Right ventricle myocardium inferior (tissue), 1 donor: ENCODE measurements around the gene GREB1L. TPM values are rescaled to one million over a fixed set of nuclear protein-coding genes. Genes with fewer than 3 reads are reported as not detected.
"Not testable (repeated sequence)": the region's sequence is repeated elsewhere in the genome, so short reads cannot be mapped to it uniquely, and the experiment has no call there.

Experiments used
- ATAC-seq: fragments of 200-7000 bp; cut with Tn5 transposase; one replicate; pipeline ENCODE4 v1.9.1; 2020; ENCODE audit warnings: mild to moderate bottlenecking, moderate library complexity
- DNase-seq: peaks from one replicate; pipeline ENCODE4 v3.0.0; 2021; ENCODE audit errors: missing footprints
- intact Hi-C: fragments of 100-400 bp; cut with DNase I; formaldehyde crosslinking; loops from one replicate; pipeline ENCODE4 v1.11.0; 2022
- total RNA-seq: library from RNA; stranded (reverse); fragmentation: NEBNext Ultra II Directional; extraction: Animal tissue kit (Norgen Biotek cat#: 25700); gene quantifications from one replicate; pipeline ENCODE4 v1.2.1, GENCODE V29; 2021
- donor health status: DM: no; HTN: yes; CAD: no; lungs with severe emphysema.

Gene GREB1L
- total RNA-seq, 1 donor from 2014 or later = 6.4 TPM

DNA sequence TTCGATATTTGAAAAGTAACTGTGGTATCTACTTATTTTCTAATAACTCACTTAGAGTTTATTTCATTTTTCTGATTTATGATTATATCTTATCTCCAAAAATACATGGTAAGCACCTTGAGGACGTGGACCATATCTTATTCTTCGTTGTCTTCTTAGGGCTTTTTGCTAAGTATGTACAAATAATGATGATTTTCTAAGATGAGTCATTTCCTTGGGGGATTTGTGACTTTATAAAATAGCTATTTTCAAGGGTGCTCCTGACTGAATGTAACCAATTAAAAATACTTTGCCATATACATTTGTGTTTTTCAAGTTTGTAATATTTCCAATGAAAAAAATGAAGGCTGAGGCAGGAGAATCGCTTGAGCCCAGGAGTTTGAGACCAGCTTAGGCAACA lies 56.3 kb downstream of the GREB1L start:
- intact Hi-C loops = no loop called here
- DNase-seq = no peak
- no peak for ATAC-seq

DNA sequence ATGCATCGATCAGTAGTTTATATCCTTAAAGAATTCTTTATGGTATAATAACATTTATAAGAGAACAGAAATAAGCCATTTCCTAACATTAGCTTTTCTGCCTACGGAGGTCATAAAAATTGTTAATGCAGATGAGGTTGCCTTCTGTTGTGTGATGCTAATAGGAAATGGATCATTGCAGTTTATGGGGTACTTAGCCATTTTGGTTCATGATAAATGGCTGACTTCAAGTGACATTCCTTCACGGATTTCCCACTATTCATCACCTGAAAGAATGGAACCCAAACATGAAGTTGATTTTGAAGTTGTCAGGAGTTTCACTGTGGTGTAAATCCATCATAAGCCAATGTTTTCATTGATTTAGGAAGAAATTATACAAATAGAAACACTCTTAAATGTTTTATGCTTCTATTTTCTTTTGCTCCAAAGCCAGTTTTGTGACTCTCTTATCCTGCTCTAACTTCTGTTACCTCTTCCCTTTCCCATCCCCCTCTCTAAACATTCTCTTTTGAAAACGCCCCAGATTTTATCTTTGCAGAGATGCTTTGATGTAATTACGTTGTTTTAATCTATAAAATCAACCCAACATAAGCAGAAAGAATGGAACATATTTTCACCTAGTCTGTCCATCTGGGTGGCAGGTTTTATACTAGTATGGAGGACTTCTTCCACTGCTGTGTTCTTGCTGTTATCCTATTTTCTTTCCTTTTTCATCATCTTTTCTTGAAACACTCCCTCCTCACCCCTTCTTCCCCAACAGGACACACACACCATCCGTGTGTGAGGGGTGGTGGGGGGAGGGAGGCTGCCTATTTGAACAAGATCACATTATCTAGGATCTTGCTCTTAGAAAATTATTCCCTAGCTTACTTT lies 58.2 kb downstream of the GREB1L start:
- no peak for DNase-seq
- no peak for ATAC-seq
- intact Hi-C loops = no loop called here

DNA sequence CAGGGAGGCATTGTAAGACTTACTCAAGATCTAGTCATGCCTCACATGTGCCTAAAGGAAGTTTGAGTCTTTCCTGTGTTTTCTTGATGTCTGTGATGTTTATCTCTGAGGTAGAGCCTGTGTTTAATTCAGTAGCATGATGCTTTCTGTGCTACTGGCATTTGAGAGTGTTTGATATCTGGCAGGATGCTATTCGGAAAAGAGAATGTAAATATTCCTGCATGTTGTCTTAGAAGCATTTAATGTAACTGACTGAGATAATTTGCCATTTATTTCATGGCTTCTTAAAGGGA lies 58.8 kb downstream of the GREB1L start:
- intact Hi-C loops = no loop called here
- ATAC-seq = no peak

DNA sequence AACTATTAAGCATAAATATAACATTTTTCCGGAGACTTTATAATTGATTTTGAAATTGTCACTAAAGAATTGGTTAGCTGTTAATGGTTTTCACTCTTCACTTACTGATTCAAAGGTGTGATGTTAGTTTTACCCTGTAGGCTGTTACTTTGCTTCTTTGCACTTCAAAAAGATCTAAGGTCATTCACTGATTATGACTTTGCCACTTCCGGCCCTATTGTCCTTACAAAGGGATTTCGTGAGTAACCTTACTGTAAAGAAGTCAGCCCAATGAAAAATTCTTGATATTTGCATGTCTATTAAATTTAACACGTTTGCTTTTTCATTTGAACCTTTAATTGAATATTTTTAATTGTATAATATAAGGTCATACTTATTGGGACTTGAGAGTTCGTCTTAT lies 61.4 kb downstream of the GREB1L start:
- ATAC-seq (no peak), DNase-seq (no peak)
- intact Hi-C loops = no loop called here

More for the DNA sequence above, 58.8 kb downstream of the GREB1L start:
- no peak for DNase-seq

DNA sequence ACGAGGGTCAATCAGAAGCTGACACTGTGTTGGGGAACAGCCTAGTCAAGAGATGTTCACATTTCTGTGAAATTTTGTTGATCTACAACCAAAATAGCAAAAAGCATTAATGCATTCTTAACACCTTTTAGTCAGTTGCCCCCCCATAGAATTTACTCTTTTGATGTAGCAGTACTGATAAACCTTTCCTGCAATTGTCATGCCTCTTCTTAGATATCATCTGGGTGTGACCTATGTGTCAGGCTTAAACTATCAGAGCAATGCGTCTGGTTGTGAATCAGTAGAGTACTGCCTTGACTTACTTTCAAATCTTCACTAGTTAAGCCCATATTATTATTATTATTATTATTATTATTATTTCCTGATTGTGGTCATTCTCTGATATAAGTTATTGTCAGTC lies 61.9 kb downstream of the GREB1L start:
- intact Hi-C loops = no loop called here
- DNase-seq (no peak), ATAC-seq (no peak)

DNA sequence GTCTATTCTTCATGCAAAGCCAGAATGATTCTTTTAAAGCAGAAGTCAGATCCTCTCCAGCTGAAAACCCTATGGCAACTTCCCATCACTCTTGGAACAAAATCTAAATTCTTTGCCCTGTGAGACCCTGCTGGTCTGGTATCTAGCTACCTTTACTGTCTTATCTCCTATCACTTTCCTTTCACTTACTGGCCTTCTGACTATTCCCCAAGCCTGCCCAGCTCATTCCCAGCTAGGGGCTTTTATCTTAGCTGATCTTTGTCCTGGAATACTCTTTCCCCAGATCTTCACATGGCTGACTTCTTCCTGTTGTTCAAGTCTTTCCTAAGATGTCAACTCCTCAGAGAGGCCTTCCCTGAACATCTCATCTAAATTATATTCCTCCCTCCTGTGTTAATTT lies 63.6 kb downstream of the GREB1L start:
- intact Hi-C loops = no loop called here
- ATAC-seq = no peak
- no peak for DNase-seq

DNA sequence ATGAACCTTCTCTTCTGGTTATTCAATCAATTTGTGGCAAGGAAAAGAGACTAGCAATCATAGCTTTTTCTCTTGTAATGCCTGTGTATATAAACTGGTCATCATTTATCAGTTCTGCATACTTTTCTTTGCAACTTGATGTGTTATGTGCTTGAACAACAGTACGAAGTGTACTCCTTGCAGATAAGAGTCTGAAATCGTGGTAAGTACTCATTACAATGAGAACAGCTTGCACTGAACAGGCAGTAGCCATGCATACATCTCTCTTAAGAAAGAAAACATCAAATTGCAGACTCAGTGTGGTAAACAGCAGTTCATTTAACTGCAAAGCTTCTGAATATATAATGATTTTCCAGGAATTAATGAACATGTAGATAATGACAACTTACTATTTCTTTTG lies 64.3 kb downstream of the GREB1L start:
- intact Hi-C loops = no loop called here
- peak; percentile 52 for ATAC-seq
- no peak for DNase-seq

DNA sequence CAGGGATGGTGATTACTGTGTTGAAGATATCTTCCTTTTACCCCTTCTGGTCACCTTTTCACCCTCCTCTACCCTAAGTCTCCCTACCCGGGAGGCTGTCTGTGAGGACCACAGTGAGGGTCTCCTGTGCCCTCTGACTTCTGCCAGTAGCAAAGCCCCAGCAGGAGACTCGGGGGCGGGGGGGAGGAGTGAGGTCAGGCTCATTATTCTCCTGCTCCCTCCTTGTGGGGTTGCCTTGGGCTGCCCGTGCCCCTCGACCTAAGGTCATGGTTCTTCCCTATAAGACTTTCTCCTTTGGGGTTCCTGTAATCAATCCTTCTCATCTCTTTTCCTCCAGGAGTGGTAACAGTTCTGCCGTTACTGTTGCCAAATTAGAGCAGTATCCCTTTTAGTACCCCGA lies 65.5 kb downstream of the GREB1L start:
- DNase-seq (no peak), ATAC-seq (no peak)
- intact Hi-C loops = no loop called here

DNA sequence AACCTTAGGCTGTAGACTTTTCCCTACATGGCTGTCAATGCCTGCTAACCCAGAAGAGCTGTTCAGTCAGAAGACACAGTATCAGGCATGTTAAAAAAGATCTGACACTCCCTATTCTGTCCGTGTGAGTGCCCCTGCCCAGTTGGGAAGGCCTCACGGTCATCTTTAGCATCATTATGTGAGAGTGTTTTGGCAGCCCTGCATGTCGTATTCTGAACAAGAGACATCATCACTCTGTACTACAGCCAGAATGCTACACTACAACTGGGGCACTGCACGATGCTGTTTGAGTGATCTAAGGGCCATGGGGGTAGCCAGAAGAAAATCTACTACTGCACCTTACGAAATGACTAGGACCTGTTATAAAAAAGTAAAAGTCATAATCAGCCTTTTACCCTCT lies 67.2 kb downstream of the GREB1L start:
- intact Hi-C loops = no loop called here
- peak; percentile 72 for ATAC-seq
- DNase-seq = no peak

DNA sequence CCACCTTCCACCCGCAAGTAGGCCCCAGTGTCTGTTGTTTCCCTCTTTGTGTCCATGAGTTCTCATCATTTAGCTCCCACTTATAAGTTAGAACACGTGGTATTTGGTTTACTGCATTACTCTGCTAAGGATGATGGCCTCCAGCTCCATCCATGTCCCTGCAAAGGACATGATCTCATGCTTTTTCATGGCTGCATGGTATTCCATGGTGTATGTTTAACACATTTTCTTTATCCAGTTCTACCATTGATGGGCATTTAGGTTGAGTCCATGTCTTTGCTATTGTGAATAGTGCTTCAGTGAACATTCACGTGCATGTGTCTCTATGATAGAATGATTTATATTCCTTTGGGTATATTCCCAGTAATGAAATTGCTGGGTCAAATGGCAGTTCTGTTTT lies 69.9 kb downstream of the GREB1L start:
- intact Hi-C loops, DNase-seq, ATAC-seq: not testable (repeated sequence)

DNA sequence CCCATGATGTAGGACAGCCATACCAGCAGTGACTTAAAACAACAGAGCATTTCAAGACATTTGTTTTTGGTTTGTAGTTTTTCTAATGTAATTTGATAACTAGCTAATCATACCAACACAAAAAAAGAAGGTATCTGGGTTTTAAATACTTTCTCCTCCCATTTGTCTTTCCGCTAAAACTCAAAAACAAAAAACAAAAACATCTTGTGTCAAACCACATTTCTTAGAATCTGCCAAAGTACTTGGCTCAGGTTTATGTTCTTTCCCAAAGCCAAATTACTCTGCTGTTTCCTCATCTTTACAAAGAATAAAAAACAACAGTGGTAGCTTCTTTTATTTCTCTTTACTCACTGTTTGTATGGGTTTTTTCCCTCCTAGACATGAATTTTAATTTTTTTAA lies 71.5 kb downstream of the GREB1L start:
- intact Hi-C loops = no loop called here
- no peak for DNase-seq
- ATAC-seq = no peak

DNA sequence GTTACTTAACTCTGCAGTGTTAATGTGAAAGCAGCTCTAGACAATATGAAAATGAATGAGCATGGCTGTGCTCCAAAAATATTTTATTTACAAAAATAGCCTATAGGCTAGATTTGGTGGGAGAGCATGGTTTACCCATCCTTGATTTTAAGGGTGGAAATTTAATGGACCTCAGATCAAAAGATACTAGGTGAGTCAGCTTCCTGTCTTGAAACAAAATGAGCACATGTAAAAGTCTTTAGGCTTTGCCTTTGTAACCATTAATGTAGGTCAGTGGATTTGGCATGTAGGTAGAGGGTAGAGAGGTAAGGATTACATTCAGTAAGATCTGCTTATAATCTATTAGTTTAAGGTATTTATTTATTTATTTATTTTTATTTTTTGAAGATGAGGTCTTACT lies 72.7 kb downstream of the GREB1L start:
- DNase-seq (no peak), ATAC-seq (no peak)
- intact Hi-C loops = no loop called here

DNA sequence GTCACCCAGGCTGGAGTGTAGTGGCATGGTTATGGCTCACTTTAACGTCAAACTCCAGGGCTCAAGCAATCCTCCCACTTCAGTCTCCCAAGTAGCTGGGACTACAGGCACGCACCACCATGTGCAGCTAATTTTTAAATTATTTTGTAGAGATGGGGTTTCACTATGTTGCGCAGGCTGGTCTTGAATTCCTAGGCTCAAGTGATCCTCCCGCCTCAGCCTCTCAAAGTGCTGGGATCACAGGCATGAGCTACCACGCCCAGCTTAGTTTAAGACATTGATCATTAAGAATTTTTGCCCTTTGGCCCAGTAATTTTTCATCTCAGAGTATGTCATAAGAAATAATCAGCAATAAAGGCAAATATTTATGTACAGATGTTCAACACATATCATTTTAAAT lies 73.1 kb downstream of the GREB1L start:
- DNase-seq, ATAC-seq, intact Hi-C loops: not testable (repeated sequence)

DNA sequence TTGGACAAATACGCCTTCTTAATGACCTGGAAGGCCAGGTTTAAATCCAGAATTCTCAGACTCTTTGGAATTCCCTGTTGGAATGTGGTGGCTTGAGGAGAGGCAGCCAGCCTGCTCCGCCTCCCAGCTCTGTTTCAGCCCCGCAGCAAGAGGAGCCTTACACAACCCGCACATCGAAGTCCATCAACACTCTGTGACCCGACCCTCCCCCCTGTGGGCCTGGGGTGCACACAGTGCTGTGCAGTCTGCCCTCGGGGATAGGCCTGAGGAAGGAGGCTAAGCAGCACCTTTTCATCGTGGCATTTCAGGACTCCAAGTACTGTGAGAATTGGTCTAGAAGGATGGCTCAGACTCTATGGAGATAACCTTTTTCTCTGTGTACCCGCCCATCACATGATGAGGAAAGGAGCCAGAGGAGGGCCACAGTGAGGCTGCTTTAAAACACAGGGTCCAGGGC lies 73.7 kb downstream of the GREB1L start:
- ATAC-seq (no peak), DNase-seq (no peak)
- intact Hi-C loops = no loop called here

DNA sequence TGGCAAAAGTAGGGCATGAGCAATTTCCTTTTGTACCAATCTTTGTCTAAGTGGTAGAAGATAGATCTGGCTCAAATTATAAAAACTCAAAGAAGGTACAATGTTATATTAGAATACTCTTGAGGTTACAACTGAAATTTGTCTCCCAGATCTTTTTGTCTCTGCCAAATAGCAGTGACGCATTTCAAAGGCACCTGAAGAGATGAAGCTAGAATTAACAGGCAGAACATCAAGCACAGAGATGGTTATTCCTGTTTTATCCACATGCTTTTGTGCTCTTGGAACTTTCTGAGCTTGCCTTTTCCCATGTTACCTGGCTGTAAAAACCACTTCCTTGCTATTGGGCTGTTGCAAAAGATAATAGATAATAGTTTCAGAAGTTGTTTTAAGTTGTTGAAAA lies 74.3 kb downstream of the GREB1L start:
- no peak for ATAC-seq
- DNase-seq = no peak
- intact Hi-C loops = no loop called here

DNA sequence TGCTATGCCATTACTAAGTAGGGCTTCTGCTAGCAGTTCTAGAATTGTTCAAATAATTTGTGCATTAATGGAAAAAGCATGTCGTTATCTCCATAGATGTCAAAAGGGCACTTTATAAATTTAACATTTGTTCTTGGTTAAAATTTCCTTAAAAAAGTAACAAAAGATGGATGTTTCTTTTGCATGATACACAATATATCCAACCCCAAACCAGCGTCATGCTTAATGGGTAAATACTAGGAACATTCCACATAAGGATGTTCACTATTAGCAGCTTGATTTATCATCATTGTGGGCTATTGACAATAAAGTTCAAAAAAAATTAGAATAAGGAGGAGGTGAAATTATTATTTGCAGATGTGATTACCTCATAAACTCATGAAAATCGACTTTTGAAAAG lies 79.7 kb downstream of the GREB1L start:
- ATAC-seq (no peak), DNase-seq (no peak)
- intact Hi-C loops = loop anchor here (10.0 kb wide), 1 partner anchor 63 kb away; no protein-coding TSS in a partner anchor

DNA sequence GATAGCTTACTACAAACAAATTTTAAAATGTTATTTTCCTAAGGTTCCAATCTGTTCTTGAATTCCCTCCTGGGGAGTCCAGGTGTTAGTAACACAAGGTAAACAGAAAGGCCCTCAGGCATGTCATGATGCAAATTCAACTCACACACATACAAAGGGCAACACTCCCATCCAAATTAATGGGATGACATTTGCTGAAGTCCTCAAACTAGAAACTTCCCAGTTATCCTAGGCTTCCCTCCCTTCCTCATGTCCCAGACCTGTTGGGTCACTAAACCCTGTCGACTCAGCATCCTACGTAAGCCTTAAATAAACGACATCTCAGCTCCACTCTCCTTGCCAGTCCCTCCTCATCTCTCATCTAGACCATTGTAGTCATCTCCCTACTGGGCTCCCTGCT lies 85.1 kb downstream of the GREB1L start:
- ATAC-seq = no peak
- intact Hi-C loops = loop anchor here (10.0 kb wide), 1 partner anchor 58 kb away; no protein-coding TSS in a partner anchor
- DNase-seq = no peak

DNA sequence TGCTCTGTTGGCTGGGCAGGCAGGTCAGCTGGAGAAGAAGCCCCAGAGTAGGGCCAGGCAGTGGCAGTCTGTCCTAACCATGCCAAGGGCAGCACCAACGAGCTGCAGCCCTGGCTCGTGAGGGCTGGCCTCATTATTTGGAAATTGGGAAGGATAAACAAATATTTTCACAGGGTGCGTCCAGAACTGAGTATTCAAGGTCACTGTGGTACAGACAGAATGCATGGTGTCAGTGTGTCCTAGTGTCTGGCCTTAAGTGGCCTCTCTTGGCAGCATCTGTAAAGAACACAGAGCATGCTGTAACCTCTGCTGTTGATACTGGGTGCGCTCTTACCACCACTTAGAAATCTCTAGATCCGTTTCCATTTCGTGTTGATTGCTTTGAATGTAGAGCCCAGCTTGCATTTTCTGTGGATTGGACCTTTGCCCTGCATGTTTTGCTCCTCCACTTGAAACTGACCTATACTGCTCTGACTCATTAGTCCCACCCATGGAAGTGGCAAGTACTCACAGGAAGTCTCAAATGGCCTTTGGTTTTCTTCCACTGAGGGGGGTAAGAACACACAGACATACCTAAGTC lies 88.2 kb downstream of the GREB1L start:
- DNase-seq (no peak), ATAC-seq (peak; percentile 96)
- intact Hi-C loops = loop anchor here (2.0 kb wide), 3 partner anchors 53 to 129 kb away; partner anchors contain the start of gene GREB1L

DNA sequence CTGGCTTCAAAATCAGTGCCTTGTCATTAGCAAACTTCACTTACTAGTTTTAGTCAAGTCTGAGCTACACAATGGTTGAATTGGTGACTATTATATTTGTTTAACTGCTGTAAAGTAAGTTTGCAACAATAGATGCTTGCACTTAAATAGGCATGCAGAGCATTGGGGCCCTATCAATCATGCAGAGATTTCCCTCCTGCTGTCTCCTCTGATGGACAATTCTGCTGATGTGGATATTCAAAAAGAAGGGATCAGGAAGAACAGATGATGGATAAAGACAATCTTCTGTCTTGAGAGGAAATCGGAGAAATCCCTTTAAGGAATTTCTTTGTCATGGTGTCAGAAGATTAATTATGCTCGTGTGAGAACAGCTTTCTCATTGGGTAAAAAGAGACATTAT lies 89.0 kb downstream of the GREB1L start:
- intact Hi-C loops = loop anchor here (2.0 kb wide), 3 partner anchors 54 to 128 kb away; partner anchors contain the start of gene GREB1L
- ATAC-seq = no peak
- DNase-seq = no peak

DNA sequence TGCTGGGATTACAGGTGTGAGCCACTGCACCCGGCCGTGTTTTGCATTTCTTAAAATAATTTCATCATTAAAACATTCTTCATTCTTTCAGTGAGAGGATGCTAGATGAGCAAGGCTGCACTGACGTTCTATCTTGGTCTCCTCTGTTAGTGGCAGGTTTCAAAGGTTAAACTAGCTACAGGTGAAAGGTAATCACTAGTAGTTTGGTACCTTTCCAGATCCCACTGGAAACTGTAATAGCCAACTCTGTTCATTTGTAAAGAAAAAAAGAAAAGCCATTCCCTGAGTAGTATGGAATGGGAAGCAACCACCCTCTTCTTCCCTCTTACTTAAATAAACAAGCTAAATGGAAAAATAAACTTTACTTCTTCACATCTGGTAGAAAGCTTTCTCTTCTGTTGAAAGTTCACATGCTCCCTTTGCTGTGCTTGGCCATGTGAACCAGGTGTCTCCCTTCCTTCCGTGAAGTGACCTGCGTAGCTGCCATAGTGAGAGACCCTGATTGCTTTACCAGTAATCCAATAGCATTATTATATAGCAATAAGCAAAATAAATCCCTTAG lies 94.0 kb downstream of the GREB1L start:
- ATAC-seq (no peak), DNase-seq (no peak)
- intact Hi-C loops = no loop called here
